ENCODE results near the gene MALAT1.
A peak's percentile ranks its signal among the peaks of the same experiment; 100 is the strongest.
"Not testable (repeated sequence)": the region's sequence is repeated elsewhere in the genome, so short reads cannot be mapped to it uniquely, and the experiment has no call there.

The MALAT1 gene

GRCh38 chr11:65498977-65499712, at the start of gene MALAT1:
Gene MALAT1 (plus strand): TSS chr11:65499045.
- DNase-seq (ENCODE audit: extremely low spot score), result peak; percentile 68
- ChIA-PET CTCF (interaction anchor here (0.6 to 2.5 kb wide), 11 partner anchors 10 to 387 kb away, joined by 3 to 7 read pairs (median 3); no protein-coding TSS in a partner anchor), POLR2A (interaction anchor here (0.7 to 29.4 kb wide), 43 partner anchors 10 to 364 kb away, joined by 3 to 1783 read pairs (median 6); partner anchors contain the start of genes FAM89B, FRMD8, NEAT1 and POLA2)
- peak; percentile 15; the same call in 1 of the 2 replicates for TF ChIP-seq ARNT (IDR thresholded peaks at IDR 0.05)
- peak; percentile 98 for TF ChIP-seq ELF4 (IDR thresholded peaks at IDR 0.05)
- peak; percentile 43; the same call in 1 of the 2 replicates for TF ChIP-seq L3MBTL2 (conservative IDR thresholded peaks at IDR 0.05)
- no peak for TF ChIP-seq BHLHE40 (IDR thresholded peaks at IDR 0.05; ENCODE audit: borderline replicate concordance)
- no peak for TF ChIP-seq LEF1 (IDR thresholded peaks at IDR 0.05; ENCODE audit: borderline replicate concordance)
- TF ChIP-seq ZNF384 (IDR thresholded peaks at IDR 0.05), result peak; percentile 65
- TF ChIP-seq PKNOX1 (IDR thresholded peaks at IDR 0.05), result no peak
- peak; percentile 42; the same call in 1 of the 2 replicates for TF ChIP-seq FOXM1 (IDR thresholded peaks at IDR 0.05; ENCODE audit: borderline replicate concordance)

- CTCF ChIA-PET; POLR2A ChIA-PET; DNase-seq (ENCODE audit: extremely low spot score): not testable (repeated sequence)
These were observed 47.5 kb upstream of the MALAT1 start for GRCh38 chr11:65451301-65451700.

- POLR2A ChIA-PET; CTCF ChIA-PET; DNase-seq (ENCODE audit: extremely low spot score): not testable (repeated sequence)
These were observed 46.6 kb upstream of the MALAT1 start for GRCh38 chr11:65452259-65452658.

GRCh38 chr11:65452806-65453490, 45.9 kb upstream of the MALAT1 start:
- POLR2A ChIA-PET, result no interaction called here

GRCh38 chr11:65454311-65454695, 44.5 kb upstream of the MALAT1 start:
- no peak for DNase-seq (ENCODE audit: extremely low spot score)
- ChIA-PET CTCF (no interaction called here), POLR2A (no interaction called here)
- TF ChIP-seq FOXA1 (IDR thresholded peaks at IDR 0.05), result no peak

More at GRCh38 chr11:65452806-65453490, 45.9 kb upstream of the MALAT1 start:
- TF ChIP-seq FOXM1 (IDR thresholded peaks at IDR 0.05; ENCODE audit: borderline replicate concordance) (no peak), TARDBP (IDR thresholded peaks at IDR 0.05) (no peak), ELF4 (IDR thresholded peaks at IDR 0.05) (no peak), ARNT (IDR thresholded peaks at IDR 0.05) (no peak), FOXK2 (IDR thresholded peaks at IDR 0.05) (no peak), SP1 (IDR thresholded peaks at IDR 0.05) (no peak), ZNF384 (IDR thresholded peaks at IDR 0.05) (no peak), PKNOX1 (IDR thresholded peaks at IDR 0.05) (no peak), SUZ12 (IDR thresholded peaks at IDR 0.05) (no peak), L3MBTL2 (conservative IDR thresholded peaks at IDR 0.05) (no peak), LEF1 (IDR thresholded peaks at IDR 0.05; ENCODE audit: borderline replicate concordance) (no peak), CTBP1 (IDR thresholded peaks at IDR 0.05; ENCODE audit: borderline replicate concordance) (no peak), HDGF (IDR thresholded peaks at IDR 0.05; ENCODE audit: borderline replicate concordance) (no peak), BHLHE40 (IDR thresholded peaks at IDR 0.05; ENCODE audit: borderline replicate concordance) (no peak), FOXA1 (IDR thresholded peaks at IDR 0.05) (no peak), NFRKB (IDR thresholded peaks at IDR 0.05) (no peak)
- DNase-seq (ENCODE audit: extremely low spot score), result no peak
- CTCF ChIA-PET, result no interaction called here

GRCh38 chr11:65454696-65455456, 44.0 kb upstream of the MALAT1 start:
- POLR2A ChIA-PET, result interaction anchor here (1.0 to 1.4 kb wide), 5 partner anchors 11 to 53 kb away, joined by 3 to 10 read pairs (median 6); partner anchors contain the start of genes MALAT1 and NEAT1
- peak; percentile 71 for DNase-seq (ENCODE audit: extremely low spot score)
- CTCF ChIA-PET, result interaction anchor here (1.2 kb wide), 1 partner anchor 14 kb away, joined by 6 read pairs; no protein-coding TSS in a partner anchor
- TF ChIP-seq BHLHE40 (IDR thresholded peaks at IDR 0.05; ENCODE audit: borderline replicate concordance) (no peak), FOXA1 (IDR thresholded peaks at IDR 0.05) (no peak), CTBP1 (IDR thresholded peaks at IDR 0.05; ENCODE audit: borderline replicate concordance) (no peak), NFRKB (IDR thresholded peaks at IDR 0.05) (no peak), FOXK2 (IDR thresholded peaks at IDR 0.05) (no peak), L3MBTL2 (conservative IDR thresholded peaks at IDR 0.05) (no peak), ARNT (IDR thresholded peaks at IDR 0.05) (no peak), HDGF (IDR thresholded peaks at IDR 0.05; ENCODE audit: borderline replicate concordance) (no peak), ELF4 (IDR thresholded peaks at IDR 0.05) (no peak), FOXM1 (IDR thresholded peaks at IDR 0.05; ENCODE audit: borderline replicate concordance) (no peak), PKNOX1 (IDR thresholded peaks at IDR 0.05) (no peak), LEF1 (IDR thresholded peaks at IDR 0.05; ENCODE audit: borderline replicate concordance) (no peak), SP1 (IDR thresholded peaks at IDR 0.05) (no peak), ZNF384 (IDR thresholded peaks at IDR 0.05) (no peak)
